GM11168 (cell line): ENCODE measurements around the gene PNLIPRP3.

Experiments
- in situ Hi-C: fragments of 300-500 bp; cut with MboI; formaldehyde crosslinking; loops from one replicate; pipeline ENCODE4 v1.12.0; 2022; ENCODE audit warnings: low sequenced_read_pairs; ENCODE audit not compliant: unreplicated experiment

The PNLIPRP3 gene

GRCh38 chr10:116489460-116489859 lies 61.8 kb downstream of the PNLIPRP3 start:
- in situ Hi-C loops = no loop called here

GRCh38 chr10:116490028-116490662 lies 62.5 kb downstream of the PNLIPRP3 start:
- in situ Hi-C loops = no loop called here

GRCh38 chr10:116504786-116505185 lies 77.1 kb downstream of the PNLIPRP3 start:
- in situ Hi-C loops = no loop called here

- in situ Hi-C loops = no loop called here
Measured at GRCh38 chr10:116510565-116510964, 82.9 kb downstream of the PNLIPRP3 start.

- in situ Hi-C loops = no loop called here
Measured at GRCh38 chr10:116511365-116511764, 83.7 kb downstream of the PNLIPRP3 start.

- in situ Hi-C loops = no loop called here
Measured at GRCh38 chr10:116521424-116522290, 94.0 kb downstream of the PNLIPRP3 start.

GRCh38 chr10:116522803-116523381 lies 95.2 kb downstream of the PNLIPRP3 start:
- in situ Hi-C loops = no loop called here

GRCh38 chr10:116524736-116525135 lies 97.1 kb downstream of the PNLIPRP3 start:
- in situ Hi-C loops = no loop called here

GRCh38 chr10:116526219-116526618 lies 98.6 kb downstream of the PNLIPRP3 start:
- in situ Hi-C loops = no loop called here
